GM21786 (cell line): ENCODE measurements around the gene PALMD.

Source experiments
- ATAC-seq: cut with Tn5 transposase; IDR thresholded peaks from one replicate; pipeline ENCODE4 v1.9.1; 2021; ENCODE audit not compliant: unreplicated experiment

PALMD gene, protein sequence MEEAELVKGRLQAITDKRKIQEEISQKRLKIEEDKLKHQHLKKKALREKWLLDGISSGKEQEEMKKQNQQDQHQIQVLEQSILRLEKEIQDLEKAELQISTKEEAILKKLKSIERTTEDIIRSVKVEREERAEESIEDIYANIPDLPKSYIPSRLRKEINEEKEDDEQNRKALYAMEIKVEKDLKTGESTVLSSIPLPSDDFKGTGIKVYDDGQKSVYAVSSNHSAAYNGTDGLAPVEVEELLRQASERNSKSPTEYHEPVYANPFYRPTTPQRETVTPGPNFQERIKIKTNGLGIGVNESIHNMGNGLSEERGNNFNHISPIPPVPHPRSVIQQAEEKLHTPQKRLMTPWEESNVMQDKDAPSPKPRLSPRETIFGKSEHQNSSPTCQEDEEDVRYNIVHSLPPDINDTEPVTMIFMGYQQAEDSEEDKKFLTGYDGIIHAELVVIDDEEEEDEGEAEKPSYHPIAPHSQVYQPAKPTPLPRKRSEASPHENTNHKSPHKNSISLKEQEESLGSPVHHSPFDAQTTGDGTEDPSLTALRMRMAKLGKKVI

DNA sequence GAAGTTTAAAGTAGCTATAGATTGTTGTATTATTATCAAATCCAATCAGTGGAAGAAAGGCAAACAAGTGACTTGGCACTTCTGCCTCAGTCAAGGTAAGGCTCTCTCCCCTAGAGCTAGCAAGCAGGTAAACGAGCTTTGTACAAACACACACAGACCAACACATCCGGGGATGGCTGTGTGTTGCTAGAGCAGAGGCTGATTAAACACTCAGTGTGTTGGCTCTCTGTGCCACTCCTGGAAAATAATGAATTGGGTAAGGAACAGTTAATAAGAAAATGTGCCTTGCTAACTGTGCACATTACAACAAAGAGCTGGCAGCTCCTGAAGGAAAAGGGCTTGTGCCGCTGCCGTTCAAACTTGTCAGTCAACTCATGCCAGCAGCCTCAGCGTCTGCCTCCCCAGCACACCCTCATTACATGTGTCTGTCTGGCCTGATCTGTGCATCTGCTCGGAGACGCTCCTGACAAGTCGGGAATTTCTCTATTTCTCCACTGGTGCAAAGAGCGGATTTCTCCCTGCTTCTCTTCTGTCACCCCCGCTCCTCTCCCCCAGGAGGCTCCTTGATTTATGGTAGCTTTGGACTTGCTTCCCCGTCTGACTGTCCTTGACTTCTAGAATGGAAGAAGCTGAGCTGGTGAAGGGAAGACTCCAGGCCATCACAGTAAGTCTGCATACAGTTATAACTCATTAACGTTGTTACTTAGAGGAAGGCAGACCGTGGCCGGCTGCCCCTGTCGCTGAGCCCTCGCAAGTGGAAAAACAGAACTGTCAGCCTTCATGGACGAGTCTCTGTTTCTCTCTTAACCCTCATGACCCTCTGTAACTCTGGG, at the start of gene PALMD:
Gene PALMD, plus strand, starts transcription at position 415 of the 833 bp plus-strand sequence. Its CDS starts 205 bp downstream, at position 620.
- ATAC-seq: no peak

DNA sequence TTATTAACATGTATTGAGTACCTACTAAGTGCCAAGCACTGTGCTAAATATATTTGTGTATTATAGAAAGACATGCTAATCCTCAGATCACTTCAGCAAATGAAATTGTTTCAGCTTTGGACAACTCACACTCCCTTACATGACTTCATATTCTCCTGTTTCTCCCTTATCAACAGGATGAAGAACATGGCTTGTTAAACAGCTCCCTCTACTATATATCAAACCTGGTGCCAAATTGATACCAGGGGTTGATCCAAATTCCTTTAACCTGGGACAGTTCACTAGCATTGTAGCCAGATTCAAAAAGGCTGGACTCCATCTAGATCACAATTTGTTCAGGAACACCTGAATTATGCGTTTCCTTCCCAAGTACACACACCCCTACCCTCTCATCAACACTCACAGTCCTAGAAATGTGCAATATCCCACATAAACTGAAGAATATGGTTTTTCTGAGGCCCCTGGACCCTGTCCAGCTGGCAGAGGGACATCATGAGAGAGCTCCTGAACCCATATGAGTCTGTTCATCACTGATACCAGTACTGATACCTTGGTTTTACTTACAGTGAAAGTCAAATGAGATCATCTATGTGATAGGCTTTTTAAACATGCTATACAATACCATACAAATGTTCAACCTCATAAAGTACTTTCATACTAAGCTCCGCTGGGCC, 47.0 kb upstream of the PALMD start:
- no peak for ATAC-seq

DNA sequence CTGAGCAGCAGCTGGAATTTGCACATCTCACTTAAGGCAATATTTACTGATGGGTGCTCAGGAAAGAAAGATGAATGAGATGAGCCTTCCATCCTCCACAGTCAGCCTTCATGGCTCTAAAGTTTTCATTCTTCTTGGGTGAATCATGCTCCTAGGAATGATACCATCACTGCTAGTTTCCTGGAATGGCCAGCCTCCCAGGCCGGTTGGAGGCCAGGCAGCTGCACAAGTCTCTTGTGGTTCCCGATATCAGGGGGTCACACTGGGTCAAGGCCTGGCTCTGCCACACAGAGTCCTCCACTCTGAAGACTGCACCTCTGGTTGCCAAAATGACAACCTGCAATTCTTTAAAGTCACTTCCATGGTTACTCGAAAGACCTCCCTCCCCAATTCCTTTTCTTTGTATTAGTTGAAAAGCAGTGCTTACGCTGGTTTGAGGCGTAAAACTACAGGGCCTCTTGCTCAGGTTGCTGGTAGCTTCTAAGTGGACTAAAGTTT, 46.2 kb upstream of the PALMD start:
- no peak for ATAC-seq

DNA sequence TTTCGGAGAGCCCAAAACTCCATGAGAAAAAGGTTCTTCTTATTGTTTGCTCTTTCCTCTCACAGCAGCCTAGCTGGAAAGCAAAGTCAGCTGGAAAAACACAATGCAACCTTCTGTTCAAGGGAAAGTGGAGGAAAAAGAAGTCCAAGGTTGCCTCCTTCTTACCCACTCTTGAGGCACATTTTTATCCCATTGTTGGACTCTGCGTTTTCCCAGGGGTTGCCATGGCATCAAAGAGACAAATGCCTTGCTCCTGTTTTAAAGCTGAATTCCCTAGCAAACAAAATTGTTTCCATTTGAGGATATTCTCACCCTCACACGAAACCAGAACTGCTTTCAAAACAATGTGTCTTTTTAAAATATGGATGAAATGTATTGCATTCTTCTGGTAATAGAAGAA, 45.1 kb upstream of the PALMD start:
- ATAC-seq: no peak

DNA sequence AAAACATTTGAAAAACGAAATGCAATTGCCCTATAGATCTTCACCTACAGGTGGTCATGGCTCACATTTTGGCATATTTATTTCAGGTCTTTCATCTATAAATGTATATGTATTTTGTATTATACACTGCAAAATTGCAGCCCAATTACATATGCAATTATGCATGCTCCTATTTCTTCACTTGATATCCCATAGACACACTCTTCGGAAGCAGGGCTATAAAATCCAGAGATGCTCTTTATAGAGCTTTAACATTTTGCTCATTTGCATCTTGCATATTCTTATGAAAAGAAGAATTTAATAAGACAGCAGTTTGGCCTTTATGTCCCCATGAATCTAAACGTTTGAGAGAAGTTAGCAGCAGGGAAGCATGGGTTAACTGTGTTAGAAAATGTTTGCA, 44.7 kb upstream of the PALMD start:
- ATAC-seq: no peak

DNA sequence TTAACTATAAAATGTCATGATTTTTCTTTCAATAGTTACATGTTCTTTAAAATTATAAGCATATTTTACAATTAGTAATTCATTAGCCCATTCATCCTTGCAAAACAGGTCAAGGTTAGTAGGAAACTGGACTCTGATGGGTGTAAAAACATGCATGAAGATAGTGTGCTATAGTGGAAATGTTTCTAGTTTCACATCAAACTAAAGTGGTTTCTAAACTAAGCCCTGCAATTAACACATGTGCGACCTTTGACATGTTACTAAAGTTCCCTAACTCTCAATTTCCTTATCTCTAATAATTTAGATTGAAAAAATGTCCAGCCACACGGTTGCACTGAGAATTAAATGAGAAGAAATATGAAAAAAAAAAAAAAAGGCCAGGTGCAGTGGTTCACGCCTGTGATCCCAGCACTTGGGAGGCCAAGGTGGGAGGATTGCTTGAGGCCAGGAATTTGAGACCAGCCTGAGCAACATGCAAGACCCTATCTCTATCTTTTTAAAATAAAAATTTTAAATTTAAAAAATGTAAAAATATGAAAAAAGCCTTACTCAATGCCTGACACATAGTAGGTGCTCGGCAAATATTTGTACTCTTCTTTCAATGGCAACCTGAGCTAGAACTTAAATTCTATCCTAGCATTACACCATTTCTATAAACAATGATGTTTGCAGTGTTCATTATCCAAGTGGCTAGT, 44.1 kb upstream of the PALMD start:
- ATAC-seq: no peak

DNA sequence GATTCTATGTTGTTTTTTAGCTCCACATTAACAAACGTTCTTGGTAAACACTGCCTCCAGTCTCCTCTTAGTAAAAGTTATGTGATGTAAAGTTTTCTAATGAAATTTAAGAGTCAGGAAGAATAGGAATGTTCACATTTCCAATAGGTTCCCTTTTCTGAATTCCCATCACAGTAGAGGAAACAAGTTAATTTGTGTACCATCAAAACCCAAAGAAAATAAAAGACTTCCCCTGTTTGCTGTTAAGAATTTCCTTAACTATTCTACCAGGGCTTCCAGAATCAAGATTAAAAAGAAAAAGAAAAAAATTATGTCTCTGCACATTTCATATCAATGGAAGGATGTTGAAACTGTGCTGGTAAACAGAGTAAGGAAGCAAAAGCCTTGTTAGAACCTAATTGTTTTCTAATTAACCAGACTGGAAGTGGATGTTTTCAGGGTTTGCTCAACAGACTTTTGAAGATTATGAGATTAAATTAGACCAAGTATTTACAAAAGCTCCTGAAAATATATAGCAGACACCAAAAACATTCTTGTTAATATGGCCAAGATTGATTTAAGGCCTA, 43.4 kb upstream of the PALMD start:
- no peak for ATAC-seq

DNA sequence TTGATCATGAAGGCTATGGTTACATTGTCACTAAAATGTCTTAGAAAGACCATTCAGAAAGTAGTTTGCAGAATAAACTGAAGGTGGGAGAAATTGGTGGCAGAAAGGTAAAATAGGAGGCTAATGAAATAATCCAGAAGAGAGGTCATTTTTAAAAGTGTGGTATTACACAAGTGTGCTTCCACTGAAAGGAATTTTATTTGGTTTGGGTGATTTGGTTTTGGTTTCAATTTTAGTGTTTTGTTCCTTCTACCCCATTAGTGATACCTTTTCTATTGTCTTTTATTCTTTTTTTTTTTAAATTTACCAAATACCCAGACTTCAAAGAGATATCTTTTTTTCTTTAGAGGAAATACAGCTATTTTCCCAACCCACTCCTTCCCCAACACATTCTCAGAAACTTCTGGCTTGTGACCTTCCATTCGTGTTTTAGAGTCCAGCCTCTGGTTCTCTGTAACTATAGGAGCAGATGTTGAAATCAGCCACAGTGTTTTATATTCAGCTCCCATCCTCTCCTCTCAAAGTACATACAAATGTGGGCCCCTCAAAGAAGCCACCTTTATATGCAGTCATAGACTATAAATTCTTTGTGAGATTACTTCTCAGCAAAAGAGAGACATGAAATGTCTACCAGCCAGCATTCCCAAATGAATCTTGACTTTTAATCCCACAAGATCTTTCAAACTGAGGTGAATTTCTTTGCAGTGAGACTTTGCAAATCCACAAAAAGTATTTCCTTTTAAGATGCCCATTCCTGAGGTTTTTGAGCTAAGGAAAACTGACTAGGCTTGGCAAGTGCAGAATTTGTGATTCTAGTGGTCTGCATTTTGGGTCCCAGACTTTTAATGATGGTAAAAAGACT, 42.0 kb upstream of the PALMD start:
- no peak for ATAC-seq

DNA sequence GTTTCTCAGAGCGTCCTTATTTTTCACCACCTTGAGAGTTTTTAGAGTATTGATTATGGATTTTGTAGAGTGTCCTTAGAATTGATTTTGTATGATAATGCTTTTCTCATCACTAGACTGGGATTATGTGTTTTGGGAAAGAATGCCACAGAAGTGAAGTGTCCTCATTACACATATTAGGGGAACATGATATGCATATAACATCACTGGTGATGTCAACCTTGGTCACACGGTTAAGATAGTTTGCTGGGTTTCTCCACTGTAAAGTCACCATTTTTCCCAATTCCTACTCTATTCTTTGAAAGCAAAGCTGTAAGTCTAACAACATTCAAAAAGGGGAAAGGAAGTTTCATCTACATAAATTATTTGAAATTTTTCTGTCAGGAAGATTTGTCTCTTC, 39.6 kb upstream of the PALMD start:
- no peak for ATAC-seq

DNA sequence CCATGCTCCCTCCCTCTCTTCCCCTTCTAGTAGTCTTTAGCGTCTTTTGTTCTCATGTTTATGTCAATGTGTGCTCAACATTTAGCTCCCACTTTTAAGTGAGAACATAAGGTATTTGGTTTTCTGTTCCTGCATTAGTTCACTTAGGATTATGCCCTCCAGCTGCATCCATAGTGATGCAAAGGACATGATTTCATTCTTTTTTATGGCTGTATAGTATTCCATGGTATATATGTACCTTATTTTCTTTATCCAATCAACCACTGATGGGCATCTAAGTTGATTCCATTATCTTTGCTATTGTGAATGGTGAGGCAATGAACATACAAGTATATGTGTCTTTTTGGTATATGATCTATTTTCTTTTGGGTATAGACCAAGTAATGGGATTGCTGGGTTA, 38.3 kb upstream of the PALMD start:
- ATAC-seq: no peak

DNA sequence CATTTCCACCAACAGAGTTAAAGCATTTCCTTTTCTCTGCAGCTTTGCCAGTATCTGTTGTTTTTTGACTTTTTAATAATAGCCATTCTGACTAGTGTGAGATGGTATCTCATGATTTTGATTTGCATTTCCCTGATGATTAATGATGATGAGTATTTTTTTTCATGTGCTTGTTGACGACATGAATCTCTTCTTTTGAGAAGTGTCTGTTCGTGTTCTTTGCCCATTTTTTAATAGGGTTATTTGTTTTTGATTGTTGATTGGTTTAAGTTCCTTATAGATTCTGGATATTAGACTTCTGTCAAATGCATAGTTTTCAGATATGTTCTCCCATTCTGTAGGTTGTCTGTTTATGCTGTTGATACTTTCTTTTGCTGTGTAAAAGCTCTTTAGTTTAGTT, 37.9 kb upstream of the PALMD start:
- no peak for ATAC-seq

DNA sequence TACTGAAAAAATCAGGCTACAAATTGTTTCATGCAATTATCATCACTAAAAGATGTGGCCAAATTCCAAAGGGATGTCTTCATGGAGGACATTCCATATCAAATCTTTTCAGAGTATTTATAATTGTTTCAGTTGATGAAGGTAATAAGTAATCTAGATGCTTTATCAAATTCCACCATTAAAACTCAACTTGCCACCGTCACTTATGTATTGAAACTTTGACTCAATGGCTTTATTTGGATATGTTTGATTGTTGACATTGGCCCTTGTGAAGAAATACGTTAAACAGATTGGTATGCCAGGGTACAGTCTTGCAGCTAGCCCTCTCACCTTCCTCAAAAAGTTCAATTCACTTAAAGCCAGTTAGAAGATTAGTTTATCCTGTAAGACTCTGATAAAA, 32.2 kb upstream of the PALMD start:
- ATAC-seq: no peak

DNA sequence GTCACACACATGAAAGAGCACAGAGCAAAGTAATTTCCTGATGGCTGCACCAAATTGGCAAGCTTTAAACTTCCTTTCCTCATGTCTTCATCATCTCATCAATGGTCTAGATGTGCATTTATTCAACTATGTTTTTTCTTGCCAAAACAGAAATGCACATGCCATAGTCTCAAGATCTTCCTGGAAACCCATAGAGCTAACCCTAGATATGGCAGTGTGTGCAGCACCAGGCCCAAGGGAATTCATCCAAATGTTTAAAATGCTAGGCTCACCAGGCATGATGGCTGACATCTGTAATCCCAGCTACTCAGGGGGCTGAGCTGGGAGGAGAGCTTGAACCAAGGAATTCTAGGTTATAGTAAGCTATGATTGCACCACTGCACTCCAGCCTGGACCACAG, 31.2 kb upstream of the PALMD start:
- no peak for ATAC-seq

DNA sequence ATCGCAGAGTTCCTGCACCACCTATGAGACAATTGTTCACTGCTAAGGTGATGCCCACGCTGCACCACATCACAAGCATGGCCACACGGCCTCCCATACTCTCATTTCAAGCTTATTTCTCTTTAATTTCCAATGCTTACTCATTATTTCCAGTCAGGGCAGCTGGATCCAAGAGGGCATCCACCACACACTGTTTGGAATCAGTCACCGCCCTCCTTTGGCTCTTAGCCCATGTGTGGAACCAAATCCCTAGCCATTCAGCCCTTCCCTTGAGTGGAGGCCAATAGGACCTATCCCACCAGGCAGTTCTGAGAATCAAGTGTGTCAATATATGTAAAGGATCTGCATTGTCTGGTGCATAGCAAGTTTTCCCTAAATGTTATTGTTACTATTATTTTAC, 26.3 kb upstream of the PALMD start:
- ATAC-seq: no peak

DNA sequence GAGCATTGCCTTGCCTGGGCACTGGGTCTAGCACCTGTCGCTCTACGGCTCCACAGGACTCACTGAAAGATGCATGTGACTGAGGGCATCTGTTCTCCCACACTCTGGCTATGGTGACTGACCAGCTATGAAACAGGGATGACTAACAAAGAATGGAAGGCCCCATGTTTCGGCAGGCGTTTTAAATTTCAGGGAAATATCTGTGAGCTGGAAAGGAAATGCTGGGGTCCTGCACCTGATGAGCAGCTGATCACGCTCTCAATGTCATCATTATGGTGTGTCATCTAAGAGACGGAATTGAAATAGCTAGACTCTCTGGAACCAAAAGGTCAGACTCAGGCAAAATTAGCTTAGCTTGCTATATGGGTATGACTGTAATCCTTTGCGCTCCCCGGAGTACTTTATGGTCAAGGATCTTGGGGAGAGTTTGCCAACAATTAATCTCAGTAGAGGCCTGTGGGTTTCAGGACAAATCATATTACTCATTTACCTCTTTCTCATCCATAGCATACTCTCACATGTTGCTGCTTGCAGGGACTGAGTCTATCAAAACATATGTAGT, 24.5 kb upstream of the PALMD start:
- no peak for ATAC-seq

DNA sequence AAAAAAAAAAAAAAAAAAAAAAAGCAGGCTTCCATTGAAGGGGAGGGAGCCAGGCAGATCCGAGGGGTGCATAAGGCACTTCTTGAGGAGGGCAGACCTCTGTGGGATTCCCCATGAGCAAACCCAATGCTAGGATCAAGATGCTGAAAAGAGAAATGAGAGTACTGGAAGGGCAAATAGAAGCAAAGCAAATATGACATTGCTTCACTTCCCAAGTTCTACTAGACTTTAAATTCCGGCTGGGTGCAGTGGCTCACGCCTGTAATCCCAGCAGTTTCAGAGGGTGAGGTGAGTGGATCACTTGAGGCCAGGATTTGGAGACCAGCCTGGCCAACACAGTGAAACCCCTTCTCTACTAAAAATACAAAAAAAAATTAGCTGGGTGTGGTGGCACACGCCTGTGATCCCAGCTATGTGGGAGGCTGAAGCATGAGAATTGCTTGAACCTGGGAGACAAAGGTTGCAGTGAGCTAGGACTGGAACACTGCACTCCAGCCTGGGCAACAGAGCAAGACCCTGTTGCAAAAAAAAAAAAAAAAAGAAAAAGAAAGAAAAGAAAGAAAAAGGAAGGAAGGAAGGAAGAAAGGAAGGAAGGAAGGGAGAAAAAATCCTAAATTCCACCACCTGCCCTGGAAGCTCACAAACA, 23.1 kb upstream of the PALMD start:
- ATAC-seq: no peak

DNA sequence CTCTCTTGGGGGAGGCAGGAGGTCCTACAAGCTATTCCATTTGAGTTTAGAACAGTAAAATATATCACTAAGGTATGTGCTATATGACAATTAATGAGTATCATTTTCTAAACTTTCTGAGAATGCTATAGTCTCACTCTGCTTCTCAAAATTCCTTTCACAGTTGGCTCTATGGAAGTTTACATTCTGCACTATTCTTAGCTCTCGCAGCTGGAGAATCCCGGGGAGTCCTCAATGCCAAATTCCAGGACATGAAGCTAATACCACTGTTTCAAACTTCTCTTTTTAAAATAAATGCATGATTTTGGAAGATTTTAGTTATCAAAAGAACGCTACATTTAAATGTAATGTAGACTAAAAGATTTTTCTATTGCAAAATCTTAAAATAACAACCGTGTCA, 22.4 kb upstream of the PALMD start:
- no peak for ATAC-seq

DNA sequence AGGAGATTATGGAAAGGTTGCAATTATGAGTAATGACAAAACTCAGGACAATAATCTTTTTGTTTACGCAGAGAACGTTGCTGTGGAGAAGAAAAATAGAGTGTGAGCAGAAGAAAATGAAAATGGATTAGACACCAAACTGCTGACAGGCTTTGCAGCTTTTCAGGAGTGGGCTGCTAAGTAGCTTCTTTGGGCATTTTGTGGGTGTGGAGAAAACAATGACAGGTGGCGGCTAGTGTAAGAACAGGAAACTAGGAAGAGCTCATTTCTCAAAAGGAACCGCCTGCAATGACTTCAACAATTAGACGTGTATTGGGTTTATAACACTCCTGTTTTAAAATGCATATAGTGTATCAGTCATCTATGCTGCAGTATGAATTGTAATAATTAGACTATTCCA, 18.3 kb upstream of the PALMD start:
- no peak for ATAC-seq

DNA sequence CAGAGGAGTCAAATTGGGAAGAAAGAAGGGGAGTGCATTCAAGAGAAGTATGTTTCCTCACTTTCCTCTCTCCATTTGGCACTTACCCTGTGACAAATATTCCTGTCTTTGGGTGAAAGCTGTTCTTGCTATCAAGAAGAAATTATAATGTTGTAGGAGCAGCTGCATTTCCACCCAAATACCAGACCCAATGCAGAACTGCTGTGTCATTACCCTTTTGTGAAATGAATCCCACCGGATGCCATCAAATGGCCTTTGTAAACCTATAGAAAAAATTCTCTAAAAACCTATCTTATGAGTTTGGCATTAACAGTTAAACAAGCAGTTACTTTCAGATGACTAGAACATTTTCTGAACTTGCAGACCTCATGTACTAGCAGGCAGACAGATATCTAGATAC, 16.7 kb upstream of the PALMD start:
- no peak for ATAC-seq
